AG20443 (cell line): Measurements from ENCODE around the gene SNW1.
"Not testable (repeated sequence)": the region's sequence is repeated elsewhere in the genome, so short reads cannot be mapped to it uniquely, and the experiment has no call there.

ENCODE experiments used
- DNase-seq: peaks from one replicate; pipeline ENCODE4 v3.0.0; 2012; ENCODE audit warnings: low spot score, mixed read lengths

The SNW1 gene

GRCh38 chr14:77747425-77747824 lies 13.5 kb downstream of the SNW1 start:
- not testable (repeated sequence) for DNase-seq

GRCh38 chr14:77746064-77746702 lies 14.8 kb downstream of the SNW1 start:
- DNase-seq, result no peak

GRCh38 chr14:77741438-77741837 lies 19.5 kb downstream of the SNW1 start:
- no peak for DNase-seq

- peak; percentile 57 for DNase-seq
These were observed 22.3 kb downstream of the SNW1 start for GRCh38 chr14:77738559-77739250.

- peak; percentile 16 for DNase-seq
These were observed 29.9 kb downstream of the SNW1 start for GRCh38 chr14:77730976-77731497.

GRCh38 chr14:77722301-77722700 lies 38.7 kb downstream of the SNW1 start:
- no peak for DNase-seq

GRCh38 chr14:77721437-77721836 lies 39.5 kb downstream of the SNW1 start:
- DNase-seq, result no peak

GRCh38 chr14:77717608-77718305 lies 43.2 kb downstream of the SNW1 start:
- no peak for DNase-seq

GRCh38 chr14:77714926-77715325 lies 46.0 kb downstream of the SNW1 start:
- no peak for DNase-seq

GRCh38 chr14:77710364-77710763 lies 50.6 kb downstream of the SNW1 start:
- DNase-seq, result no peak

- no peak for DNase-seq
These were observed 51.5 kb downstream of the SNW1 start for GRCh38 chr14:77709412-77709811.

GRCh38 chr14:77708749-77709148 lies 52.2 kb downstream of the SNW1 start:
- DNase-seq, result no peak

- peak; percentile 95 for DNase-seq
These were observed 53.1 kb downstream of the SNW1 start, which contains the start of the genes ALKBH1 and SLIRP for GRCh38 chr14:77707724-77708408. ALKBH1 (minus strand) TSS chr14:77708023; CDS start chr14:77708004, 19 bp downstream. SLIRP (plus strand) TSS chr14:77708103; CDS start chr14:77708112, 9 bp downstream.

GRCh38 chr14:77707355-77707723 lies 53.6 kb downstream of the SNW1 start:
- DNase-seq, result peak; percentile 70

GRCh38 chr14:77691259-77691658 lies 69.7 kb downstream of the SNW1 start:
- no peak for DNase-seq

- DNase-seq, result no peak
These were observed 78.8 kb downstream of the SNW1 start for GRCh38 chr14:77682158-77682553.

GRCh38 chr14:77681196-77682157 lies 79.5 kb downstream of the SNW1 start:
- peak; percentile 24 for DNase-seq

- DNase-seq, result no peak
These were observed 86.0 kb downstream of the SNW1 start for GRCh38 chr14:77674931-77675330.

- no peak for DNase-seq
These were observed 87.8 kb downstream of the SNW1 start for GRCh38 chr14:77673193-77673592.
